GM23338 (cell line): ENCODE measurements around the gene RUBCN. TPM values are rescaled to one million over a fixed set of nuclear protein-coding genes. Genes with fewer than 3 reads are reported as not detected.

Experiments
- ATAC-seq: fragments of 200-7000 bp; cut with Tn5 transposase; 3 replicates; pipeline ENCODE4 v1.9.1; 2020
- DNase-seq: peaks from one replicate; pipeline ENCODE4 v3.0.0-alpha.2; 2015; ENCODE audit warnings: low spot score
- H2AFZ ChIP-seq: fragments of 200-600 bp; sonication (generic); 2 replicates; pipeline ENCODE4 v1.8.0; 2016; ENCODE audit warnings: antibody characterized with exemption, mild to moderate bottlenecking, moderate library complexity
- H3F3A ChIP-seq: fragments of 200-600 bp; sonication (generic); replicated peaks from 2 replicates; pipeline ENCODE4 v1.8.0; 2017; ENCODE audit warnings: antibody characterized with exemption, mixed run types, low read depth
- H3K27ac ChIP-seq: fragments of 200-600 bp; sonication (generic); 2 replicates; pipeline ENCODE4 v1.6.1; 2016; ENCODE audit warnings: low read depth
- H3K27me3 ChIP-seq: fragments of 200-600 bp; sonication (generic); 2 replicates; pipeline ENCODE4 v1.8.0; 2016; ENCODE audit warnings: mild to moderate bottlenecking, mixed run types, moderate library complexity; ENCODE audit not compliant: insufficient read depth
- H3K36me3 ChIP-seq: fragments of 200-600 bp; sonication (generic); 2 replicates; pipeline ENCODE4 v1.8.0; 2016; ENCODE audit warnings: mild to moderate bottlenecking; ENCODE audit not compliant: insufficient read depth
- H3K4me1 ChIP-seq: fragments of 200-600 bp; sonication (generic); 2 replicates; pipeline ENCODE4 v1.8.0; 2016; ENCODE audit warnings: mild to moderate bottlenecking, moderate library complexity; ENCODE audit not compliant: insufficient read depth
- H3K4me2 ChIP-seq: fragments of 200-600 bp; sonication (generic); 2 replicates; pipeline ENCODE4 v1.7.1; 2017; ENCODE audit warnings: mixed run types
- H3K4me3 ChIP-seq: fragments of 200-600 bp; sonication (generic); 2 replicates; pipeline ENCODE4 v1.6.1; 2016; ENCODE audit warnings: mixed run types
- H3K79me2 ChIP-seq: fragments of 200-600 bp; sonication (generic); replicated peaks from 2 replicates; pipeline ENCODE4 v1.8.0; 2017; ENCODE audit warnings: mild to moderate bottlenecking; ENCODE audit not compliant: insufficient read depth
- H3K9me2 ChIP-seq: fragments of 200-600 bp; sonication (generic); 2 replicates; pipeline ENCODE4 v1.8.0; 2017; ENCODE audit not compliant: insufficient read depth
- H4K20me1 ChIP-seq: fragments of 200-600 bp; sonication (generic); replicated peaks from 2 replicates; pipeline ENCODE4 v1.8.0; 2017; ENCODE audit warnings: mild to moderate bottlenecking; ENCODE audit not compliant: insufficient read depth
- H3K27ac Mint-ChIP-seq: 2 replicates; pipeline ENCODE4 v1.8.0; 2020; ENCODE audit warnings: inconsistent platforms, mild to moderate bottlenecking, moderate library complexity, mixed read lengths
- H3K27me3 Mint-ChIP-seq: 3 replicates; pipeline ENCODE4 v1.8.0; 2022; ENCODE audit warnings: low read depth, mild to moderate bottlenecking, moderate library complexity, mixed read lengths, inconsistent platforms; ENCODE audit not compliant: insufficient read depth, poor library complexity
- H3K36me3 Mint-ChIP-seq: 3 replicates; pipeline ENCODE4 v1.8.0; 2021; ENCODE audit warnings: low read depth, mild to moderate bottlenecking, inconsistent platforms, moderate library complexity, mixed read lengths
- H3K4me1 Mint-ChIP-seq: 3 replicates; pipeline ENCODE4 v1.8.0; 2020; ENCODE audit warnings: mild to moderate bottlenecking, inconsistent platforms, mixed read lengths
- H3K4me3 Mint-ChIP-seq: 3 replicates; pipeline ENCODE4 v1.8.0; 2021; ENCODE audit warnings: moderate library complexity, mild to moderate bottlenecking, inconsistent platforms, mixed read lengths
- H3K9me3 Mint-ChIP-seq: 3 replicates; pipeline ENCODE4 v1.8.0; 2020; ENCODE audit warnings: moderate library complexity, mild to moderate bottlenecking, inconsistent platforms, mixed read lengths
- CREB1 ChIP-seq: fragments of 250-450 bp; sonication (Bioruptor Pico); IDR thresholded peaks from 2 replicates; pipeline ENCODE4 v1.5.0; 2020; ENCODE audit warnings: low read depth, mild to moderate bottlenecking, moderate library complexity
- ETS1 ChIP-seq: IDR thresholded peaks from 2 replicates; pipeline ENCODE4 v1.6.1; 2016; ENCODE audit warnings: antibody characterized with exemption
- EZH2 ChIP-seq: fragments of 200-600 bp; sonication (generic); IDR thresholded peaks from one replicate; pipeline ENCODE4 v1.8.0; 2017; ENCODE audit warnings: antibody characterized with exemption, mild to moderate bottlenecking, low read depth; ENCODE audit not compliant: unreplicated experiment
- EZH2phosphoT487 ChIP-seq: fragments of 200-600 bp; sonication (generic); IDR thresholded peaks from one replicate; pipeline ENCODE4 v1.8.1; 2018; ENCODE audit warnings: antibody characterized with exemption; ENCODE audit not compliant: unreplicated experiment
- JUNB ChIP-seq: IDR thresholded peaks from one replicate; pipeline ENCODE4 v1.6.1; 2016; ENCODE audit warnings: antibody characterized with exemption; ENCODE audit not compliant: unreplicated experiment
- NANOG ChIP-seq: IDR thresholded peaks from 2 replicates; pipeline ENCODE4 v1.6.1; 2016; ENCODE audit warnings: antibody characterized with exemption, borderline replicate concordance
- POLR2AphosphoS5 ChIP-seq: IDR thresholded peaks from 2 replicates; pipeline ENCODE4 v1.6.1; 2016; ENCODE audit warnings: antibody characterized with exemption, low read depth
- REST ChIP-seq: IDR thresholded peaks from one replicate; pipeline ENCODE4 v1.6.1; 2018; ENCODE audit warnings: antibody characterized with exemption; ENCODE audit not compliant: unreplicated experiment
- STAT1 ChIP-seq: IDR thresholded peaks from one replicate; pipeline ENCODE4 v1.6.1; 2016; ENCODE audit warnings: antibody characterized with exemption; ENCODE audit not compliant: unreplicated experiment
- ZNF114 ChIP-seq: fragments of 250-450 bp; sonication (Bioruptor Pico); IDR thresholded peaks from 2 replicates; pipeline ENCODE4 v1.5.0; 2020; ENCODE audit warnings: mild to moderate bottlenecking, moderate library complexity
- ZNF331 ChIP-seq: fragments of 250-450 bp; sonication (Bioruptor Pico); IDR thresholded peaks from 2 replicates; pipeline ENCODE4 v1.5.0; 2020; ENCODE audit warnings: low read depth, mild to moderate bottlenecking, moderate library complexity
- ZNF462 ChIP-seq: fragments of 250-450 bp; sonication (Bioruptor Pico); IDR thresholded peaks from 2 replicates; pipeline ENCODE4 v1.5.0; 2020; ENCODE audit warnings: mild to moderate bottlenecking, moderate library complexity
- polyA plus RNA-seq: library from polyadenylated mRNA; unstranded; fragments of >200 nt; fragmentation: Nextera tagmentation; extraction: Ambion mirVana; gene quantifications from 2 replicates; pipeline ENCODE4 v1.2.1, GENCODE V29; 2016
- total RNA-seq: library from RNA; depleted of rRNA; stranded (reverse); fragments of >200 nt; shearing (Covaris generic); gene quantifications from 2 replicates; pipeline ENCODE4 v1.2.3, GENCODE V29; 2014

The RUBCN gene
- total and polyA plus RNA-seq, 2 experiments from 2014 or later = 13.1 to 33.2 TPM

GRCh38 chr3:197686899-197687298 is 49.8 kb downstream of the RUBCN start (continued):
- TF ChIP-seq REST (no peak), EZH2phosphoT487 (no peak)

- Mint-ChIP-seq H3K36me3 (peaks cover 20% of the 10 kb centered on the region), H3K4me3 (no peak overlapping the region), H3K27me3 (peaks cover 1% of the 10 kb centered on the region), H3K4me1 (no peaks in the 10 kb centered on the region), H3K27ac (no peak overlapping the region), H3K9me3 (peaks cover under 1% of the 10 kb centered on the region; the same call in 2 of the 3 replicates)
- Histone ChIP-seq H3K79me2 (no peaks in the 10 kb centered on the region), H3K27ac (no peak overlapping the region), H4K20me1 (no peaks in the 10 kb centered on the region), H3K4me1 (no peaks in the 10 kb centered on the region), H3K36me3 (0 out of 2 replicates have a peak, but pooled peaks cover 3% of the 10 kb centered on the region), H3K4me2 (no peak overlapping the region), H2AFZ (no peak overlapping the region), H3F3A (no peaks in the 10 kb centered on the region), H3K4me3 (no peak overlapping the region), H3K9me2 (no peaks in the 10 kb centered on the region), H3K27me3 (no peaks in the 10 kb centered on the region)
- ATAC-seq = no peak
- DNase-seq = no peak
- TF ChIP-seq ZNF331 (CRISPR knock-in tag) = no peak
- TF ChIP-seq CREB1 (CRISPR knock-in tag) = no peak
- no peak for TF ChIP-seq EZH2
- no peak for TF ChIP-seq STAT1
- TF ChIP-seq ZNF462 (CRISPR knock-in tag) = no peak
- no peak for TF ChIP-seq POLR2AphosphoS5
- TF ChIP-seq ETS1 = no peak
- no peak for TF ChIP-seq REST
- TF ChIP-seq EZH2phosphoT487 = no peak
- TF ChIP-seq ZNF114 (CRISPR knock-in tag) = no peak
- TF ChIP-seq JUNB = no peak
- TF ChIP-seq NANOG = no peak
These were observed 51.2 kb downstream of the RUBCN start for GRCh38 chr3:197685546-197685945.
